ENCODE results near the gene DRD5.

GRCh38 chr4:9825049-9825448 is 43.6 kb downstream of the DRD5 start:
- TF ChIP-seq, protein P1, sequence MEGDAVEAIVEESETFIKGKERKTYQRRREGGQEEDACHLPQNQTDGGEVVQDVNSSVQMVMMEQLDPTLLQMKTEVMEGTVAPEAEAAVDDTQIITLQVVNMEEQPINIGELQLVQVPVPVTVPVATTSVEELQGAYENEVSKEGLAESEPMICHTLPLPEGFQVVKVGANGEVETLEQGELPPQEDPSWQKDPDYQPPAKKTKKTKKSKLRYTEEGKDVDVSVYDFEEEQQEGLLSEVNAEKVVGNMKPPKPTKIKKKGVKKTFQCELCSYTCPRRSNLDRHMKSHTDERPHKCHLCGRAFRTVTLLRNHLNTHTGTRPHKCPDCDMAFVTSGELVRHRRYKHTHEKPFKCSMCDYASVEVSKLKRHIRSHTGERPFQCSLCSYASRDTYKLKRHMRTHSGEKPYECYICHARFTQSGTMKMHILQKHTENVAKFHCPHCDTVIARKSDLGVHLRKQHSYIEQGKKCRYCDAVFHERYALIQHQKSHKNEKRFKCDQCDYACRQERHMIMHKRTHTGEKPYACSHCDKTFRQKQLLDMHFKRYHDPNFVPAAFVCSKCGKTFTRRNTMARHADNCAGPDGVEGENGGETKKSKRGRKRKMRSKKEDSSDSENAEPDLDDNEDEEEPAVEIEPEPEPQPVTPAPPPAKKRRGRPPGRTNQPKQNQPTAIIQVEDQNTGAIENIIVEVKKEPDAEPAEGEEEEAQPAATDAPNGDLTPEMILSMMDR (IDR thresholded peaks at IDR 0.05), result no peak
- no peak for TF ChIP-seq POLR2A (IDR thresholded peaks at IDR 0.05)
